WTC11 (cell line): ENCODE results near the gene HSPG2.

Source experiments
- CBFB ChIP-seq: sonication (generic); formaldehyde crosslinking; IDR thresholded peaks from 2 replicates; pipeline ENCODE4 v1.8.1; 2022; ENCODE audit warnings: mild to moderate bottlenecking, low read depth, missing genetic modification reagents
- FOXJ3 ChIP-seq: sonication (generic); formaldehyde crosslinking; IDR thresholded peaks from 2 replicates; pipeline ENCODE4 v1.9.0; 2021; ENCODE audit warnings: missing genetic modification reagents, mild to moderate bottlenecking, borderline replicate concordance
- FOXP1 ChIP-seq: sonication (generic); formaldehyde crosslinking; IDR thresholded peaks from 2 replicates; pipeline ENCODE4 v1.8.0; 2022; ENCODE audit warnings: missing genetic modification reagents, mild to moderate bottlenecking, moderate library complexity, borderline replicate concordance
- NR3C1 ChIP-seq: sonication (generic); formaldehyde crosslinking; conservative IDR thresholded peaks from 2 replicates; pipeline ENCODE4 v1.8.1; 2023; ENCODE audit warnings: low read depth, mild to moderate bottlenecking, missing genetic modification reagents
- TEAD4 ChIP-seq: sonication (generic); formaldehyde crosslinking; IDR thresholded peaks from 2 replicates; pipeline ENCODE4 v1.8.0; 2022; ENCODE audit warnings: mild to moderate bottlenecking, missing genetic modification reagents
- ZNF232 ChIP-seq: sonication (generic); formaldehyde crosslinking; IDR thresholded peaks from 2 replicates; pipeline ENCODE4 v1.8.0; 2022; ENCODE audit warnings: mild to moderate bottlenecking, missing genetic modification reagents
- TF ChIP-seq, protein P1 (sequence below): fragments of 200-600 bp; IDR thresholded peaks from 2 replicates; pipeline ENCODE4 v1.8.0; 2022; ENCODE audit warnings: antibody characterized with exemption
- TF ChIP-seq, protein P2 (sequence below): sonication (generic); formaldehyde crosslinking; IDR thresholded peaks from 2 replicates; pipeline ENCODE4 v1.8.0; 2022; ENCODE audit warnings: mild to moderate bottlenecking, missing genetic modification reagents
- TF ChIP-seq, protein P3 (sequence below): sonication (generic); formaldehyde crosslinking; IDR thresholded peaks from 2 replicates; pipeline ENCODE4 v1.8.1; 2022; ENCODE audit warnings: low read depth, mild to moderate bottlenecking, moderate library complexity, missing genetic modification reagents, borderline replicate concordance
- TF ChIP-seq, protein P4 (sequence below): sonication (generic); formaldehyde crosslinking; IDR thresholded peaks from 2 replicates; pipeline ENCODE4 v1.8.0; 2023; ENCODE audit warnings: mild to moderate bottlenecking, missing genetic modification reagents
- TF ChIP-seq, protein P5 (sequence below): sonication (generic); formaldehyde crosslinking; IDR thresholded peaks from 2 replicates; pipeline ENCODE4 v1.8.0; 2022; ENCODE audit warnings: mild to moderate bottlenecking, missing genetic modification reagents

DNA sequence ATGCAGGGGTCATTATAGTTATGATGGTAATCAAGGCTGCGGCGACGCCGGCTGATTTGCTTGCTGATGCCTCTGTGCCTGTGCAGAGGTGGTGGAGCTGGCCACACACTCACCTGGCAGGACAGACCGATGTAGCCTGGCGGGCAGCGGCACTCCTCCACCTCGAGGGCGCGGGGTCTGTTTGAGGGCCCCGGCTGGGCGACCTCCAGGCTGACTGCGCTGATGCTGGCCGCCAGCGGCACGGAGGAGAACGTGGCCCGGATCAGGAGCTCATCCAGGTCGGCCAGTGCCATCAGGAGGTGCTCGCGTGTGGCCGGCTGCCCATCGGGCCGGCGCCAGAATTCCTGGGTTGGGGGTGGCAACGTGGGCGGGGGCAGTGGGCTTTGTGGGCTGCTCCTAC is 72.4 kb downstream of the HSPG2 start:
- no peak for TF ChIP-seq FOXP1 (CRISPR knock-in tag)
- no peak for TF ChIP-seq FOXJ3
- TF ChIP-seq, protein P1, sequence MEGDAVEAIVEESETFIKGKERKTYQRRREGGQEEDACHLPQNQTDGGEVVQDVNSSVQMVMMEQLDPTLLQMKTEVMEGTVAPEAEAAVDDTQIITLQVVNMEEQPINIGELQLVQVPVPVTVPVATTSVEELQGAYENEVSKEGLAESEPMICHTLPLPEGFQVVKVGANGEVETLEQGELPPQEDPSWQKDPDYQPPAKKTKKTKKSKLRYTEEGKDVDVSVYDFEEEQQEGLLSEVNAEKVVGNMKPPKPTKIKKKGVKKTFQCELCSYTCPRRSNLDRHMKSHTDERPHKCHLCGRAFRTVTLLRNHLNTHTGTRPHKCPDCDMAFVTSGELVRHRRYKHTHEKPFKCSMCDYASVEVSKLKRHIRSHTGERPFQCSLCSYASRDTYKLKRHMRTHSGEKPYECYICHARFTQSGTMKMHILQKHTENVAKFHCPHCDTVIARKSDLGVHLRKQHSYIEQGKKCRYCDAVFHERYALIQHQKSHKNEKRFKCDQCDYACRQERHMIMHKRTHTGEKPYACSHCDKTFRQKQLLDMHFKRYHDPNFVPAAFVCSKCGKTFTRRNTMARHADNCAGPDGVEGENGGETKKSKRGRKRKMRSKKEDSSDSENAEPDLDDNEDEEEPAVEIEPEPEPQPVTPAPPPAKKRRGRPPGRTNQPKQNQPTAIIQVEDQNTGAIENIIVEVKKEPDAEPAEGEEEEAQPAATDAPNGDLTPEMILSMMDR, result no peak
- TF ChIP-seq NR3C1 (CRISPR knock-in tag), result no peak
- TF ChIP-seq, protein P2, sequence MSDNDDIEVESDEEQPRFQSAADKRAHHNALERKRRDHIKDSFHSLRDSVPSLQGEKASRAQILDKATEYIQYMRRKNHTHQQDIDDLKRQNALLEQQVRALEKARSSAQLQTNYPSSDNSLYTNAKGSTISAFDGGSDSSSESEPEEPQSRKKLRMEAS (CRISPR knock-in tag), result no peak
- TF ChIP-seq, protein P3, sequence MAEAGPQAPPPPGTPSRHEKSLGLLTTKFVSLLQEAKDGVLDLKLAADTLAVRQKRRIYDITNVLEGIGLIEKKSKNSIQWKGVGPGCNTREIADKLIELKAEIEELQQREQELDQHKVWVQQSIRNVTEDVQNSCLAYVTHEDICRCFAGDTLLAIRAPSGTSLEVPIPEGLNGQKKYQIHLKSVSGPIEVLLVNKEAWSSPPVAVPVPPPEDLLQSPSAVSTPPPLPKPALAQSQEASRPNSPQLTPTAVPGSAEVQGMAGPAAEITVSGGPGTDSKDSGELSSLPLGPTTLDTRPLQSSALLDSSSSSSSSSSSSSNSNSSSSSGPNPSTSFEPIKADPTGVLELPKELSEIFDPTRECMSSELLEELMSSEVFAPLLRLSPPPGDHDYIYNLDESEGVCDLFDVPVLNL, result no peak
- TF ChIP-seq, protein P4, sequence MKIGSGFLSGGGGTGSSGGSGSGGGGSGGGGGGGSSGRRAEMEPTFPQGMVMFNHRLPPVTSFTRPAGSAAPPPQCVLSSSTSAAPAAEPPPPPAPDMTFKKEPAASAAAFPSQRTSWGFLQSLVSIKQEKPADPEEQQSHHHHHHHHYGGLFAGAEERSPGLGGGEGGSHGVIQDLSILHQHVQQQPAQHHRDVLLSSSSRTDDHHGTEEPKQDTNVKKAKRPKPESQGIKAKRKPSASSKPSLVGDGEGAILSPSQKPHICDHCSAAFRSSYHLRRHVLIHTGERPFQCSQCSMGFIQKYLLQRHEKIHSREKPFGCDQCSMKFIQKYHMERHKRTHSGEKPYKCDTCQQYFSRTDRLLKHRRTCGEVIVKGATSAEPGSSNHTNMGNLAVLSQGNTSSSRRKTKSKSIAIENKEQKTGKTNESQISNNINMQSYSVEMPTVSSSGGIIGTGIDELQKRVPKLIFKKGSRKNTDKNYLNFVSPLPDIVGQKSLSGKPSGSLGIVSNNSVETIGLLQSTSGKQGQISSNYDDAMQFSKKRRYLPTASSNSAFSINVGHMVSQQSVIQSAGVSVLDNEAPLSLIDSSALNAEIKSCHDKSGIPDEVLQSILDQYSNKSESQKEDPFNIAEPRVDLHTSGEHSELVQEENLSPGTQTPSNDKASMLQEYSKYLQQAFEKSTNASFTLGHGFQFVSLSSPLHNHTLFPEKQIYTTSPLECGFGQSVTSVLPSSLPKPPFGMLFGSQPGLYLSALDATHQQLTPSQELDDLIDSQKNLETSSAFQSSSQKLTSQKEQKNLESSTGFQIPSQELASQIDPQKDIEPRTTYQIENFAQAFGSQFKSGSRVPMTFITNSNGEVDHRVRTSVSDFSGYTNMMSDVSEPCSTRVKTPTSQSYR (CRISPR knock-in tag), result no peak
- TF ChIP-seq ZNF232 (CRISPR knock-in tag), result no peak
- TF ChIP-seq TEAD4, result no peak
- TF ChIP-seq CBFB (CRISPR knock-in tag), result no peak
- TF ChIP-seq, protein P5, sequence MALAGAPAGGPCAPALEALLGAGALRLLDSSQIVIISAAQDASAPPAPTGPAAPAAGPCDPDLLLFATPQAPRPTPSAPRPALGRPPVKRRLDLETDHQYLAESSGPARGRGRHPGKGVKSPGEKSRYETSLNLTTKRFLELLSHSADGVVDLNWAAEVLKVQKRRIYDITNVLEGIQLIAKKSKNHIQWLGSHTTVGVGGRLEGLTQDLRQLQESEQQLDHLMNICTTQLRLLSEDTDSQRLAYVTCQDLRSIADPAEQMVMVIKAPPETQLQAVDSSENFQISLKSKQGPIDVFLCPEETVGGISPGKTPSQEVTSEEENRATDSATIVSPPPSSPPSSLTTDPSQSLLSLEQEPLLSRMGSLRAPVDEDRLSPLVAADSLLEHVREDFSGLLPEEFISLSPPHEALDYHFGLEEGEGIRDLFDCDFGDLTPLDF (CRISPR knock-in tag), result no peak
